ENCODE data around the gene TRIOBP.

GRCh38 chr22:37733625-37734401 is 37.0 kb downstream of the TRIOBP start:
- no peak for TF ChIP-seq POLR2A (IDR thresholded peaks at IDR 0.05)
- TF ChIP-seq, protein P1, sequence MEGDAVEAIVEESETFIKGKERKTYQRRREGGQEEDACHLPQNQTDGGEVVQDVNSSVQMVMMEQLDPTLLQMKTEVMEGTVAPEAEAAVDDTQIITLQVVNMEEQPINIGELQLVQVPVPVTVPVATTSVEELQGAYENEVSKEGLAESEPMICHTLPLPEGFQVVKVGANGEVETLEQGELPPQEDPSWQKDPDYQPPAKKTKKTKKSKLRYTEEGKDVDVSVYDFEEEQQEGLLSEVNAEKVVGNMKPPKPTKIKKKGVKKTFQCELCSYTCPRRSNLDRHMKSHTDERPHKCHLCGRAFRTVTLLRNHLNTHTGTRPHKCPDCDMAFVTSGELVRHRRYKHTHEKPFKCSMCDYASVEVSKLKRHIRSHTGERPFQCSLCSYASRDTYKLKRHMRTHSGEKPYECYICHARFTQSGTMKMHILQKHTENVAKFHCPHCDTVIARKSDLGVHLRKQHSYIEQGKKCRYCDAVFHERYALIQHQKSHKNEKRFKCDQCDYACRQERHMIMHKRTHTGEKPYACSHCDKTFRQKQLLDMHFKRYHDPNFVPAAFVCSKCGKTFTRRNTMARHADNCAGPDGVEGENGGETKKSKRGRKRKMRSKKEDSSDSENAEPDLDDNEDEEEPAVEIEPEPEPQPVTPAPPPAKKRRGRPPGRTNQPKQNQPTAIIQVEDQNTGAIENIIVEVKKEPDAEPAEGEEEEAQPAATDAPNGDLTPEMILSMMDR (IDR thresholded peaks at IDR 0.05): no peak
- TF ChIP-seq EP300 (IDR thresholded peaks at IDR 0.05): no peak
- TF ChIP-seq POLR2AphosphoS5 (IDR thresholded peaks at IDR 0.05): no peak
